Measurements from ENCODE around the gene OBSCN.

Gene OBSCN

GRCh38 chr1:228329887-228330286 is 122.0 kb downstream of the OBSCN start:
- Mint-ChIP-seq H3K27me3 (ENCODE audit: low read depth) (no peaks in the 10 kb centered on the region), H3K36me3 (ENCODE audit: low read depth) (no peaks in the 10 kb centered on the region), H3K27ac (no peak overlapping the region), H3K9me3 (peaks cover 3% of the 10 kb centered on the region), H3K4me1 (ENCODE audit: low read depth) (no peaks in the 10 kb centered on the region), H3K4me3 (no peak overlapping the region)

DNA sequence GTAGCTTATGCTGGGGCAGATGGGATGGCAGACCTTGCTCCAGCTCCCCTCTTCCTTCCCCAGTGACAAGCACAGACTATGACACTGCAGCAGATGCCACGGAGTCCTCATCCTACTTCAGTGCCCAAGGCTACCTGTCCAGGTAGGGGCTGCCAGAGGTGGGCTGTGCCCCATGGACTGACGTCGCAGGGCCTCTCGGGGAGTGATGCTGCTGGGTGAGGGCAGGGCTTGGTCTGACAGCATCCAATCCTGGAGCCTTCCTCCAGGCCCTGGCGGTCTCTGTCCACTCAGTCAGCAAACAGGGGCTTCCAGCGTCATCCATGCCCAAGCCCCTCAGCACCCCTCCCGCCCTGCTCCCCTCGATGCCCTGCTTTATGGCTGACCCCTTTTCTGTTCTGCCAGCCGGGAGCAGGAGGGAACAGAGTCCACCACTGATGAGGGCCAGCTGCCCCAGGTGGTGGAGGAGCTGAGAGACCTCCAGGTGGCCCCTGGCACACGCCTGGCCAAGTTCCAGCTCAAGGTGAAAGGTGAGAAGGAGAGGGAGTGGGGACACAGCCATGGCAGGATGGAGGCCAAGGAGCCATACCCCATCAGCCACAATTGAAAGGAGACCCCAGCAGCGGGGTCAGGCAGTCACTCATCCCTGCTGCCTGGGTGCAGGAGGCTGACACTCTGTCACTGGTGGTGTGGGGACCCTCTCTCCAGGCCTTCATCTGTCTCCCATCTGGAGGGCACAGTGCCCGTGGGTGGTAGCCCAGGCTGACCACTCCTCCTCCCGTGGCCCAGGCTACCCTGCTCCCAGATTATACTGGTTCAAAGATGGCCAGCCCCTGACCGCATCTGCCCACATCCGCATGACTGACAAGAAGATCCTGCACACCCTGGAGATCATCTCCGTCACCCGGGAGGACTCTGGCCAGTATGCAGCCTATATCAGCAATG is 125.2 kb downstream of the OBSCN start:
- Mint-ChIP-seq H3K36me3 (ENCODE audit: low read depth) (no peaks in the 10 kb centered on the region), H3K9me3 (no peaks in the 10 kb centered on the region), H3K4me1 (ENCODE audit: low read depth) (no peaks in the 10 kb centered on the region), H3K27ac (no peak overlapping the region), H3K4me3 (no peak overlapping the region), H3K27me3 (ENCODE audit: low read depth) (no peaks in the 10 kb centered on the region)

DNA sequence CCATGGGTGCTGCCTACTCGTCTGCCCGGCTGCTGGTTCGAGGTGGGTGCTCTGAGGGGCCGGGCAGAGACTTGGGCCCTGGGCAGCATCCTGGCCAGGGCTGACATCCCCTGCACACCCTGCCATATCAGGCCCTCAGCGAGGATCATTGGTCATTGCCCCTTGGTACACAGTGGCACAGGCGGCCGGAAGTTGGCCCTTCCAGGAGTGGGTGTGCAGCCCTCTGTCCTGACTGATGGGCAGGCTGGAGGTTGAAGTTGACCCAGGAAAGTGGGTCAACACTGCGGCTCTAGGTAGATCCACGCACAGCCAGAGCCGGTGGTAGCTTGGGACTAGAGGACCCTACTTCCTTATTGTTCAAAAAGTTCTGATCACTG is 125.9 kb downstream of the OBSCN start:
- Mint-ChIP-seq H3K4me3 (no peak overlapping the region), H3K9me3 (no peaks in the 10 kb centered on the region)

GRCh38 chr1:228334226-228334935 is 126.5 kb downstream of the OBSCN start:
- no peak overlapping the region for H3K27ac Mint-ChIP-seq
- H3K4me1 Mint-ChIP-seq (ENCODE audit: low read depth): no peaks in the 10 kb centered on the region
- no peak overlapping the region for H3K4me3 Mint-ChIP-seq
- H3K9me3 Mint-ChIP-seq: no peaks in the 10 kb centered on the region
- no peaks in the 10 kb centered on the region for H3K36me3 Mint-ChIP-seq (ENCODE audit: low read depth)
- H3K27me3 Mint-ChIP-seq (ENCODE audit: low read depth): no peaks in the 10 kb centered on the region

More for the DNA sequence above, 125.9 kb downstream of the OBSCN start:
- Mint-ChIP-seq H3K36me3 (ENCODE audit: low read depth) (no peaks in the 10 kb centered on the region), H3K4me1 (ENCODE audit: low read depth) (no peaks in the 10 kb centered on the region), H3K27ac (no peak overlapping the region), H3K27me3 (ENCODE audit: low read depth) (no peaks in the 10 kb centered on the region)

GRCh38 chr1:228334954-228335353 is 127.1 kb downstream of the OBSCN start:
- no peaks in the 10 kb centered on the region for H3K27me3 Mint-ChIP-seq (ENCODE audit: low read depth)
- H3K36me3 Mint-ChIP-seq (ENCODE audit: low read depth): no peaks in the 10 kb centered on the region
- H3K4me3 Mint-ChIP-seq: no peak overlapping the region
- H3K9me3 Mint-ChIP-seq: no peaks in the 10 kb centered on the region
- no peaks in the 10 kb centered on the region for H3K4me1 Mint-ChIP-seq (ENCODE audit: low read depth)
- H3K27ac Mint-ChIP-seq: no peak overlapping the region

- Mint-ChIP-seq H3K4me1 (ENCODE audit: low read depth) (no peaks in the 10 kb centered on the region), H3K9me3 (no peaks in the 10 kb centered on the region), H3K36me3 (ENCODE audit: low read depth) (no peaks in the 10 kb centered on the region), H3K27me3 (ENCODE audit: low read depth) (no peaks in the 10 kb centered on the region), H3K27ac (no peak overlapping the region), H3K4me3 (no peak overlapping the region)
Observed at GRCh38 chr1:228335406-228336307, 127.8 kb downstream of the OBSCN start.

GRCh38 chr1:228336308-228337030 is 128.6 kb downstream of the OBSCN start:
- H3K4me3 Mint-ChIP-seq: no peak overlapping the region
- H3K4me1 Mint-ChIP-seq (ENCODE audit: low read depth): no peaks in the 10 kb centered on the region
- no peaks in the 10 kb centered on the region for H3K36me3 Mint-ChIP-seq (ENCODE audit: low read depth)
- H3K27me3 Mint-ChIP-seq (ENCODE audit: low read depth): no peaks in the 10 kb centered on the region
- H3K27ac Mint-ChIP-seq: no peak overlapping the region
- H3K9me3 Mint-ChIP-seq: no peaks in the 10 kb centered on the region

DNA sequence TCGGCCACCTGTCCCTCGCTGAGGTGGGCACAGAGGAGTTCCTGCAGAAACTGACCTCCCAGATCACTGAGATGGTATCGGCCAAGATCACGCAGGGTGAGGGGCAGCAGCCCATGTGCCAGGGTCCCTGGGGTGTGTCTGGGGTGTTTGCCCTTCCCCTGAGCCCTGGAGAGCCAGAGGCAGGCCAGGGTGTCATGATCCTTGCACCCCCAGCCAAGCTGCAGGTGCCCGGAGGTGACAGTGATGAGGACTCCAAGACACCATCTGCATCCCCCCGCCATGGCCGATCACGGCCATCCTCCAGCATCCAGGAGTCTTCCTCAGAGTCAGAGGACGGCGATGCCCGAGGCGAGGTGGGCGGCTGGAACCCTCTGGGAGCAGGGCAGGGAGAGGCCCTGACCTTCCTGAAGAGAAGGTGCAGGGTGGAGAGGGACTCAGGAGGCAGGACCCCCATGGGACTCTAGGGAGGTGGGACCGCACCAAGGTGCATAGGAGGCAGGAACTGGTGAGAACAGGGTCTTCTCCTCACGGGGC is 129.3 kb downstream of the OBSCN start:
- H3K9me3 Mint-ChIP-seq: no peaks in the 10 kb centered on the region
- H3K36me3 Mint-ChIP-seq (ENCODE audit: low read depth): no peaks in the 10 kb centered on the region
- H3K4me3 Mint-ChIP-seq: no peak overlapping the region
- H3K4me1 Mint-ChIP-seq (ENCODE audit: low read depth): no peaks in the 10 kb centered on the region
- H3K27ac Mint-ChIP-seq: no peak overlapping the region
- H3K27me3 Mint-ChIP-seq (ENCODE audit: low read depth): no peaks in the 10 kb centered on the region

- Mint-ChIP-seq H3K27ac (no peak overlapping the region), H3K27me3 (ENCODE audit: low read depth) (no peaks in the 10 kb centered on the region), H3K9me3 (no peaks in the 10 kb centered on the region), H3K36me3 (ENCODE audit: low read depth) (no peaks in the 10 kb centered on the region), H3K4me3 (no peak overlapping the region), H3K4me1 (ENCODE audit: low read depth) (no peaks in the 10 kb centered on the region)
Observed at GRCh38 chr1:228337711-228338520, 130.1 kb downstream of the OBSCN start.

- H3K4me3 Mint-ChIP-seq: no peak overlapping the region
- no peaks in the 10 kb centered on the region for H3K4me1 Mint-ChIP-seq (ENCODE audit: low read depth)
- no peaks in the 10 kb centered on the region for H3K27me3 Mint-ChIP-seq (ENCODE audit: low read depth)
- peaks cover 6% of the 10 kb centered on the region for H3K9me3 Mint-ChIP-seq
- H3K36me3 Mint-ChIP-seq (ENCODE audit: low read depth): peaks cover under 1% of the 10 kb centered on the region
- H3K27ac Mint-ChIP-seq: no peak overlapping the region
Observed at GRCh38 chr1:228338521-228339051, 130.7 kb downstream of the OBSCN start.

- H3K27ac Mint-ChIP-seq: no peak overlapping the region
- H3K9me3 Mint-ChIP-seq: peaks cover 12% of the 10 kb centered on the region
- H3K36me3 Mint-ChIP-seq (ENCODE audit: low read depth): peaks cover 3% of the 10 kb centered on the region
- no peaks in the 10 kb centered on the region for H3K4me1 Mint-ChIP-seq (ENCODE audit: low read depth)
- H3K4me3 Mint-ChIP-seq: no peak overlapping the region
- no peaks in the 10 kb centered on the region for H3K27me3 Mint-ChIP-seq (ENCODE audit: low read depth)
Observed at GRCh38 chr1:228339059-228339704, 131.3 kb downstream of the OBSCN start.

DNA sequence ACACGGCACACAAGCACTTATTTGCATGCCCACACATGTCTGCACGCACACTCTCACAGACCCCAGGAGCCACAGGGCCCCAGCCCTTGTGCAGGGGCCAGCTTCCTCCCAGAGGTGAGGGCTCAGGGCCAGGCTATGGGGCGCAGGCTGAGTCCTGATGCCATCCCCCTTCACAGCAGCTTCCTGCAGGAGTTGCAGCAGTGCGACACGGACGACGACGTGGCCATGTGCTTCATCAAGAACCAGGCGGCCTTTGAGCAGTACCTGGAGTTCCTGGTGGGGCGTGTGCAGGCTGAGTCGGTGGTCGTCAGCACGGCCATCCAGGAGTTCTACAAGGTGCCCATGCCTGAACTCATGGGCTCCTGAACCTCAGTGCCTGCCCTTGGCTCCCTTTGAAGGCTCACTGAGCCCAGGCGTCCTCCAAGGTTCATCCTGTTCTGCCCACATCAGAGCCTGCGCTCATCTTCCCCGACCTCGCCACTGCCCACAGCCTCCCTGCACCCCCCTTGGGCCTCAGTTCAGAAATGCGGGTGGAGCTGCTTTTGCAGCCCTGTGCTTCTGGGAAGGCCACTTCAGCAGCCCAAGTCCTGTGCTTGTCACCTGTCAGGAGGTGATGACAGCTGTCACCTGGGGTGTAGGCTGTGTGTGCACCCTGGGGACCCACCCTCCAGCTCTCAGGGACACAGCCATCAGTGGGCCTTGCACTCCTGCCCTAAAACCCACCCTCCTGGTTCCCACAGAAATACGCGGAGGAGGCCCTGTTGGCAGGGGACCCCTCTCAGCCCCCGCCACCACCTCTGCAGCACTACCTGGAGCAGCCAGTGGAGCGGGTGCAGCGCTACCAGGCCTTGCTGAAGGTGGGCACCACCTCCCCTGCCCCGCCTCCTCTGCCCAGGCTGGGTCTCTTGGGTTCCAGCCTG is 132.2 kb downstream of the OBSCN start:
- Mint-ChIP-seq H3K4me1 (ENCODE audit: low read depth) (no peaks in the 10 kb centered on the region), H3K27me3 (ENCODE audit: low read depth) (no peaks in the 10 kb centered on the region), H3K27ac (no peak overlapping the region), H3K36me3 (ENCODE audit: low read depth) (peaks cover 3% of the 10 kb centered on the region), H3K4me3 (no peak overlapping the region), H3K9me3 (peaks cover 15% of the 10 kb centered on the region)
